Fibroblast of pulmonary artery (primary cell): Measurements from ENCODE around the gene EXOC6B.

Source experiments
- DNase-seq: peaks from one replicate; pipeline ENCODE4 v3.0.0-alpha.2; 2010; ENCODE audit warnings: low read depth
- H3K4me3 ChIP-seq: replicated peaks from 2 replicates; pipeline ENCODE4 v1.5.1; 2011; ENCODE audit warnings: low read depth, mild to moderate bottlenecking, control low read depth, low read length, moderate library complexity
- CTCF ChIP-seq: IDR thresholded peaks from 2 replicates; pipeline ENCODE4 v1.5.1; 2011; ENCODE audit warnings: mild to moderate bottlenecking, control low read depth, low read length, inconsistent platforms; ENCODE audit errors: missing control alignments

Gene EXOC6B

GRCh38 chr2:72627083-72627482, 198.8 kb downstream of the EXOC6B start:
- no peak overlapping the region for H3K4me3 ChIP-seq
- no peak for DNase-seq
- no peak for TF ChIP-seq CTCF

GRCh38 chr2:72625366-72625765, 200.5 kb downstream of the EXOC6B start:
- H3K4me3 ChIP-seq, result no peak overlapping the region
- no peak for TF ChIP-seq CTCF
- DNase-seq, result no peak

GRCh38 chr2:72623481-72623880, 202.4 kb downstream of the EXOC6B start:
- no peak overlapping the region for H3K4me3 ChIP-seq
- DNase-seq, result no peak
- TF ChIP-seq CTCF, result no peak

GRCh38 chr2:72619626-72620025, 206.2 kb downstream of the EXOC6B start:
- no peak for TF ChIP-seq CTCF

GRCh38 chr2:72613931-72614330, 211.9 kb downstream of the EXOC6B start:
- no peak for TF ChIP-seq CTCF
- DNase-seq, result no peak
- H3K4me3 ChIP-seq, result no peak overlapping the region

More at GRCh38 chr2:72619626-72620025, 206.2 kb downstream of the EXOC6B start:
- DNase-seq, result no peak
- H3K4me3 ChIP-seq, result no peak overlapping the region

- DNase-seq, result no peak
- no peak overlapping the region for H3K4me3 ChIP-seq
- TF ChIP-seq CTCF, result no peak
Observed at GRCh38 chr2:72612614-72613160, 213.1 kb downstream of the EXOC6B start.

GRCh38 chr2:72607189-72607588, 218.6 kb downstream of the EXOC6B start:
- no peak for TF ChIP-seq CTCF
- DNase-seq, result no peak
- no peak overlapping the region for H3K4me3 ChIP-seq
